ENCODE results near the gene H2BW2. TPM values are rescaled to one million over a fixed set of nuclear protein-coding genes. Genes with fewer than 3 reads are reported as not detected.
"Not testable (repeated sequence)": the region's sequence is repeated elsewhere in the genome, so short reads cannot be mapped to it uniquely, and the experiment has no call there.

H2BW2 gene
- polyA plus RNA-seq (2012; ENCODE audit: insufficient read depth, insufficient read length) = not detected

- no peak within 1 kb of the TSS for H3K4me3 ChIP-seq (ENCODE audit: low read length)
- DNase-seq (ENCODE audit: low read depth, low spot score) = no peak
These were observed at the start of gene H2BW2 for GRCh38 chrX:104039689-104040505. H2BW2 (plus strand) TSS chrX:104039956; CDS start chrX:104039995, 39 bp downstream.

GRCh38 chrX:103999234-103999633 is 40.5 kb upstream of the H2BW2 start:
- no peak overlapping the region for H3K4me3 ChIP-seq (ENCODE audit: low read length)
- no peak for DNase-seq (ENCODE audit: low read depth, low spot score)

DNA sequence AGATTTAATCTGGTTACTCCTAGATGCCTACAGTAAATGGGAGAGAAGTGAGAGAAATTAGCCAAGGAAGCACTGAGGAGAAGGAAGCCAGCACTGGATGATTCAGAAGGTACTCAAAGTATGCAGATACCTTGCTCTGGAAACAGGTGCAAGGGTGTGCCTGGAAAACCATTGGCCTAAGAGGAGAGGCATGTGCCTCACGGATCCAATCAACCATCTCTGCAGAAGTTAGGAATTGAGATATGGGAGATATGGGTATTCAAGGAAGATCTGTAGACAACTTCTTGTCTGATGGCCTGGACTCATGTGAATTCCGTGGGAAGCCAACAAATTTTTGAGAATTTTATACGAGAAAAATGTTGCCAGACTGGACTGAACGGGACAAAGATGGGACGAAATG is 30.9 kb upstream of the H2BW2 start:
- no peak for DNase-seq (ENCODE audit: low read depth, low spot score)
- H3K4me3 ChIP-seq (ENCODE audit: low read length) = no peak overlapping the region

GRCh38 chrX:104013158-104013557 is 26.6 kb upstream of the H2BW2 start:
- no peak overlapping the region for H3K4me3 ChIP-seq (ENCODE audit: low read length)
- DNase-seq (ENCODE audit: low read depth, low spot score) = no peak

GRCh38 chrX:104013606-104014005 is 26.1 kb upstream of the H2BW2 start, which contains the start of gene H2BW1:
H2BW1 (minus strand) TSS chrX:104013708; CDS start chrX:104013576, 132 bp downstream.
- H3K4me3 ChIP-seq (ENCODE audit: low read length) = no peak within 1 kb of the TSS
- no peak for DNase-seq (ENCODE audit: low read depth, low spot score)

GRCh38 chrX:104015576-104015975 is 24.2 kb upstream of the H2BW2 start:
- not testable (repeated sequence) for DNase-seq (ENCODE audit: low read depth, low spot score)

GRCh38 chrX:104018126-104018525 is 21.6 kb upstream of the H2BW2 start:
- no peak overlapping the region for H3K4me3 ChIP-seq (ENCODE audit: low read length)
- no peak for DNase-seq (ENCODE audit: low read depth, low spot score)

More at GRCh38 chrX:104015576-104015975, 24.2 kb upstream of the H2BW2 start:
- not testable (repeated sequence) for H3K4me3 ChIP-seq (ENCODE audit: low read length)

- H3K4me3 ChIP-seq (ENCODE audit: low read length) = no peak overlapping the region
- no peak for DNase-seq (ENCODE audit: low read depth, low spot score)
These were observed 1.2 kb downstream of the H2BW2 start for GRCh38 chrX:104041003-104041402.

GRCh38 chrX:104045642-104046041 is 5.9 kb downstream of the H2BW2 start:
- no peak for DNase-seq (ENCODE audit: low read depth, low spot score)
- H3K4me3 ChIP-seq (ENCODE audit: low read length) = no peak overlapping the region

DNA sequence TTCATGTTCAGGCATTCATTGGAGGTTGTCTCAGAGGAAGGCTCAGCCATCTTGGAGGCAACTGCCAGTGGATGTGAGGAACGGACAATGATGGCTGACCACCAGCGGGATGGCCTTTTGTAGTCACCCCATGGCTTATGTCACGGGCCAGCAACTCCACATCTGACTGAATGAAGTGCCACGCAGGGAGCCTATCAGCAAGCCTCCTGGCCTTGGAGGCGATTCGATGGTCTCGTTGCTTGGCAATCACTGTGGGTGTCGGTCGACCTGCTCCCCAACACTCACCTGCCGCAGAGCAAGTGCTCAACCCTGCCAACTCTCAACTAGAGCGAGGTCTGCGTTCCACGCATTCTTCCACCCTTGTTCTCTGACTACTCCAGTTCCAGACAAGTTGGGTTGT is 7.4 kb downstream of the H2BW2 start:
- DNase-seq (ENCODE audit: low read depth, low spot score) = no peak

GRCh38 chrX:104054956-104055355 is 15.2 kb downstream of the H2BW2 start:
- DNase-seq (ENCODE audit: low read depth, low spot score); H3K4me3 ChIP-seq (ENCODE audit: low read length): not testable (repeated sequence)

More for the DNA sequence above, 7.4 kb downstream of the H2BW2 start:
- no peak overlapping the region for H3K4me3 ChIP-seq (ENCODE audit: low read length)

DNA sequence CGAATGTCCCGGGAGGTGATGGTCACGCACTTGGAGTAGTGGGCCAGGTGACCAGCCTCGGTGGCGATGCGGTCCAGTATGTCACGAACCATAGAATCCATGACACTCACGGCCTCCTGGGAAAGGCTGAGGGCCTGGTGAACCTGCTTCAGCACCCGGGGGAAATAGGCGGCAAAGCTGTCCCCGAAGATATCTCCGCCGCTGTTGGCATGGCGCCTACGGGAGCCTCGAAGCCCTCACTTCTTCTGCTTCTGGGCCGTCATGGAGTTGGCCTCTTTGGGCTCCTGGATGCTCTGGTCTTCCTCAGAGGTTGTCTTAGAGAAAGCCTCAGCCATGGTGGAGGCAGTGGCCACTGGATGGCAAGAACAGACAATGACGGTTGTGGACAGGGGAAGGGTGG is 22.9 kb downstream of the H2BW2 start:
- DNase-seq (ENCODE audit: low read depth, low spot score); H3K4me3 ChIP-seq (ENCODE audit: low read length): not testable (repeated sequence)

DNA sequence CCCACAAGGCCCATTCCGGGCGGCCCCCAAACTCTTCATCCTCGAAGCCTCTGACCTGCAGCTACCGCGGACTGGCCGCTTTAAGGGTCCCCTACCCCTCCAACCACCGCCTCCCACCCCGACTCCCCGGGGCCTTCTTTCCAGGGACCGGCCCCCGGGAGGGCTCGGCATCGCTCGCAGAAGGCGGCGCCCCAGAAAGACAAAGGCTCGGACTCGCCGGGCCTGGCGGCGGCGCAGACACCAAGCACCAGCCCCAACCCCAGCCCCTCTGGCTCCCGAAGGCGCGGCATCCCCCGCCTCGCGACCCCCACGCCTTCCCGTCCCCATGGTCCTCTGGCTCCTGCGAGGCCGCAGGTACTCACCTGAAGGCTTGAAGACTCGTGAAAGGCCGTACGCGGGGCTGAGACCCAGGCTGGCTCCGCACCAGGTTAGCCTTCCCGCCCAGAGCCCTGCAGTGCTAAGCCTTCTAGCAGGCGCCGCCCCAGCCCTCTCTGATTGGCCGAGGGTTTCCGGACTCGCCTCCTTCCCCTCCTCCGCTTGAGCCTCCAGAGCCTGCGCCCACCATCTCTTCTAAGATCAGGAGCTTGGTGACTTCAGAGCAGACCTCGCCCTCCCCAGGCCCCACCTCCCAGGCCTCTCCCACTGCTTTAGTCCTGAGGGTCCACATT is 36.2 kb downstream of the H2BW2 start, which contains the start of gene TMSB15C:
Gene TMSB15C (minus strand): TSS at position 459 of the 668 bp plus-strand sequence.
- not testable (repeated sequence) for H3K4me3 ChIP-seq (ENCODE audit: low read length); DNase-seq (ENCODE audit: low read depth, low spot score)

DNA sequence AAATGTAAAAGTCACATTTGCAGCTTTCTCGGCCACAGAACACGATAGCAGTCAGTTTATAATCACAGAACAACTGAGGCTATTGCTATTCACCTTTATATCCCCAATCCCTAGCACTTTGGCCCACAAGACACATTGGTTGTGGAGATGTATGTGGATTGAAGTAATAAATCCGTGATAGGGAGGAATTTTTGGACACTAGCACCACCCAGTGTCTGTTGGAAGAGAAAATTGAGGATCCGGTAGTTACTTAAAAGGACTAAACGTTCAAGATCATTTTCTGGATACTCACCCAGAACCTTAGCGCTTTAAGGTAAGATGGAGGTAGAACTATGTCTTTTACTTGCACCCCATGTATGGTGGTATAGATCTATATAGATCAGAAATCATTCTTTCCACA is 38.1 kb downstream of the H2BW2 start:
- DNase-seq (ENCODE audit: low read depth, low spot score); H3K4me3 ChIP-seq (ENCODE audit: low read length): not testable (repeated sequence)

GRCh38 chrX:104084063-104084462 is 44.3 kb downstream of the H2BW2 start:
- H3K4me3 ChIP-seq (ENCODE audit: low read length) = no peak overlapping the region
- DNase-seq (ENCODE audit: low read depth, low spot score) = no peak

DNA sequence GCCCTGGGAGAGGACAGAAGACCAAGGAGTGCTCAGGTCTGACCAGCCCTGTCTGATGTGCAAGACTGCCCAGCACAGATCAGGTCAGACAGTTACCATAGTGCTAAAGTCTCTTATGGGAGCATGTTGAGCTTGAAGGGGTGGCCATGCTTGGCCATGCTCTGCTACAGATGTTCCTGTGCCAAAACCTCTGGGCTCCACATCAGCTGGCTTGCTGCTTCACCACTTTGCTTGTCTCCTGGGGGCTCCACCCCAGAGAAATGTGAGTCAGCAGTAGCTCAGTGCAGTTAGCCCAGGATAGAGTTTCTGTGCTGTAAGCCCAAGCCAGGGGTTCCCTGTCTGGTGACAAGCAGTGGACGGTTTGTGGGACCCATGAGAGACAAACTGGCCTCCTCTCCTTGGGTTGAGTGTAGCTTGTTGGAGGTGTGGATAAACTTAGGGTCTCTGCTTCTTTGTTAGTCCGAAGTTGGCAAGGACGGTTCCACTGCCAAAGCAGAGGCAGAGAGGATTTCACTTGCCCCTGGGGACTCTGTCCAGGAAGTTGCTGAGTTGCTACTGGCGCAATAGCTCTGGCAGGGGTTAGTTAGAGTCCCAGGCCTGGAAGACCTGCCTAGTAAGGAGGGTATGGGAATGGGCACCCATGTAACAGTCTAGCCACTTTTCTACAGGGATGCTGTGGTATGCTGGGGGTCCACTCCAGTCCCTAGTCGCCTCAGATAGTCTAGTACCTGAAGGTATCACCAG is 45.0 kb downstream of the H2BW2 start:
- H3K4me3 ChIP-seq (ENCODE audit: low read length) = no peak overlapping the region
- DNase-seq (ENCODE audit: low read depth, low spot score) = no peak

GRCh38 chrX:104085477-104085876 is 45.7 kb downstream of the H2BW2 start:
- H3K4me3 ChIP-seq (ENCODE audit: low read length) = no peak overlapping the region
- no peak for DNase-seq (ENCODE audit: low read depth, low spot score)

- H3K4me3 ChIP-seq (ENCODE audit: low read length) = no peak overlapping the region
- no peak for DNase-seq (ENCODE audit: low read depth, low spot score)
These were observed 46.2 kb downstream of the H2BW2 start for GRCh38 chrX:104085919-104086318.

All from Jurkat, Clone E6-1 (cell line).